PC-3 (cell line): ENCODE measurements around the gene ZER1. TPM values are rescaled to one million over a fixed set of nuclear protein-coding genes. Genes with fewer than 3 reads are reported as not detected.

Experiments
- ATAC-seq: fragments of 200-7000 bp; cut with Tn5 transposase; 2 replicates; pipeline ENCODE4 v1.9.1; 2020; ENCODE audit warnings: mild to moderate bottlenecking, moderate library complexity
- BruUV-seq: library from RNA; stranded (reverse); fragments of 400-500 nt; replicated peaks from 2 replicates; lab custom pipeline; 2021; lab: Mats Ljungman, UMichigan
- CTCF ChIA-PET: fragments of 300-600 bp; sonication (Branson Sonifier 250); formaldehyde crosslinking; loops from one replicate; lab custom pipeline; 2022; ENCODE audit warnings: antibody characterized with exemption; lab: Charles Lee
- POLR2A ChIA-PET: fragments of 300-600 bp; sonication (Branson Sonifier 250); formaldehyde crosslinking; loops from one replicate; lab custom pipeline; 2022; ENCODE audit warnings: antibody characterized with exemption; ENCODE audit not compliant: unreplicated experiment; lab: Charles Lee
- DNase-seq: peaks from one replicate; pipeline ENCODE4 v3.0.0-alpha.2; 2015
- H2AFZ ChIP-seq: fragments of 300-600 bp; sonication (generic); 2 replicates; pipeline ENCODE4 v1.6.0; 2016; ENCODE audit warnings: antibody characterized with exemption, low read length
- H3F3A ChIP-seq: fragments of 300-600 bp; sonication (generic); one replicate; pipeline ENCODE4 v1.6.0; 2017; ENCODE audit warnings: antibody characterized with exemption, low read length, control low read depth, mild to moderate bottlenecking; ENCODE audit not compliant: unreplicated experiment
- H3K27ac ChIP-seq: fragments of 300-600 bp; sonication (generic); 2 replicates; pipeline ENCODE4 v1.5.1; 2016; ENCODE audit warnings: mild to moderate bottlenecking, low read length
- H3K27me3 ChIP-seq: fragments of 300-600 bp; sonication (generic); 2 replicates; pipeline ENCODE4 v1.6.1; 2016; ENCODE audit warnings: low read length, mixed read lengths
- H3K36me3 ChIP-seq: fragments of 300-600 bp; sonication (generic); 2 replicates; pipeline ENCODE4 v1.6.1; 2016; ENCODE audit warnings: low read depth, mixed run types, low read length, mixed read lengths
- H3K4me1 ChIP-seq: fragments of 300-600 bp; sonication (generic); 2 replicates; pipeline ENCODE4 v1.5.1; 2016; ENCODE audit warnings: low read length; ENCODE audit not compliant: insufficient read depth
- H3K4me2 ChIP-seq: fragments of 300-600 bp; sonication (generic); 2 replicates; pipeline ENCODE4 v1.6.0; 2016; ENCODE audit warnings: low read length
- H3K4me3 ChIP-seq: fragments of 300-600 bp; sonication (generic); 2 replicates; pipeline ENCODE4 v1.5.1; 2016; ENCODE audit warnings: mild to moderate bottlenecking, low read length, mixed read lengths
- H3K79me2 ChIP-seq: fragments of 300-600 bp; sonication (generic); 2 replicates; pipeline ENCODE4 v1.6.1; 2017; ENCODE audit warnings: low read length, mixed read lengths
- H3K9ac ChIP-seq: fragments of 300-600 bp; sonication (generic); 2 replicates; pipeline ENCODE4 v1.6.0; 2016; ENCODE audit warnings: mild to moderate bottlenecking, low read length
- H3K9me2 ChIP-seq: fragments of 300-600 bp; sonication (generic); replicated peaks from 2 replicates; pipeline ENCODE4 v1.6.1; 2016; ENCODE audit warnings: mixed run types, low read length, mixed read lengths
- H3K9me3 ChIP-seq: fragments of 300-600 bp; sonication (generic); 2 replicates; pipeline ENCODE4 v1.6.1; 2016; ENCODE audit warnings: low read length, mixed read lengths
- H4K20me1 ChIP-seq: fragments of 300-600 bp; sonication (generic); 2 replicates; pipeline ENCODE4 v1.6.1; 2016; ENCODE audit warnings: low read length, mixed read lengths
- CTCF ChIP-seq: fragments of 300-600 bp; sonication (generic); conservative IDR thresholded peaks from 2 replicates; pipeline ENCODE4 v1.5.1; 2017; ENCODE audit warnings: antibody characterized with exemption, low read depth, mild to moderate bottlenecking, low read length
- EZH2 ChIP-seq: fragments of 300-600 bp; sonication (generic); IDR thresholded peaks from one replicate; pipeline ENCODE4 v1.6.1; 2017; ENCODE audit warnings: antibody characterized with exemption, mild to moderate bottlenecking, low read length; ENCODE audit not compliant: unreplicated experiment
- EZH2phosphoT487 ChIP-seq: fragments of 300-600 bp; sonication (generic); IDR thresholded peaks from 2 replicates; pipeline ENCODE4 v1.6.1; 2018; ENCODE audit warnings: mild to moderate bottlenecking, antibody characterized with exemption, low read length, borderline replicate concordance
- intact Hi-C: fragments of 100-400 bp; cut with micrococcal nuclease; formaldehyde crosslinking; loops from 2 replicates; pipeline ENCODE4 v1.9.0; 2023
- total RNA-seq: library from RNA; depleted of rRNA; stranded (reverse); fragments of >200 nt; gene quantifications from 2 replicates; pipeline ENCODE4 v1.2.3, GENCODE V29; 2014

The ZER1 gene
- total RNA-seq, 1 experiment from 2014 or later = 20.6 TPM

GRCh38 chr9:128733256-128733655, 38.5 kb downstream of the ZER1 start:
- H3K36me3 ChIP-seq = no peaks in the 10 kb centered on the region
- no peak for TF ChIP-seq EZH2
- no peak for TF ChIP-seq EZH2phosphoT487
- peak; percentile 59 for TF ChIP-seq CTCF
- H3K4me3 ChIP-seq = no peak overlapping the region
- BruUV-seq = no TSS peak
- no peak overlapping the region for H3K27ac ChIP-seq
- peak; percentile 35 for DNase-seq
- H3K4me2 ChIP-seq = no peak overlapping the region
- no peaks in the 10 kb centered on the region for H3K4me1 ChIP-seq
- intact Hi-C loops = no loop called here
- no peak overlapping the region for H3K9ac ChIP-seq
- no peaks in the 10 kb centered on the region for H3F3A ChIP-seq
- H4K20me1 ChIP-seq = no peaks in the 10 kb centered on the region
- no peaks in the 10 kb centered on the region for H3K9me2 ChIP-seq
- CTCF ChIA-PET = interaction anchor here (0.6 to 0.8 kb wide), 3 partner anchors 9 to 98 kb away, joined by 3 to 4 read pairs (median 3); partner anchors contain the start of gene ENDOG
- POLR2A ChIA-PET = no interaction called here
- no peaks in the 10 kb centered on the region for H3K79me2 ChIP-seq
- ATAC-seq = peak; percentile 56
- H2AFZ ChIP-seq = no peak overlapping the region
- H3K9me3 ChIP-seq = no peaks in the 10 kb centered on the region
- H3K27me3 ChIP-seq = no peaks in the 10 kb centered on the region

- intact Hi-C loops = no loop called here
- no TSS peak for BruUV-seq
- POLR2A ChIA-PET = no interaction called here
These were observed 39.2 kb downstream of the ZER1 start for GRCh38 chr9:128732576-128732975.

GRCh38 chr9:128731691-128732090, 40.0 kb downstream of the ZER1 start:
- BruUV-seq = no TSS peak
- H3K9me3 ChIP-seq = no peaks in the 10 kb centered on the region
- H3F3A ChIP-seq = no peaks in the 10 kb centered on the region
- H3K4me1 ChIP-seq = no peaks in the 10 kb centered on the region
- intact Hi-C loops = no loop called here
- H3K9me2 ChIP-seq = no peaks in the 10 kb centered on the region
- no peak overlapping the region for H2AFZ ChIP-seq
- POLR2A ChIA-PET = no interaction called here
- DNase-seq = no peak
- no peak for ATAC-seq
- H3K27ac ChIP-seq = no peak overlapping the region
- TF ChIP-seq CTCF (no peak), EZH2phosphoT487 (no peak), EZH2 (no peak)
- no peaks in the 10 kb centered on the region for H3K36me3 ChIP-seq
- H3K9ac ChIP-seq = no peak overlapping the region
- no peaks in the 10 kb centered on the region for H3K27me3 ChIP-seq
- H3K4me3 ChIP-seq = no peak overlapping the region
- CTCF ChIA-PET = no interaction called here
- H4K20me1 ChIP-seq = no peaks in the 10 kb centered on the region
- H3K4me2 ChIP-seq = no peak overlapping the region
- H3K79me2 ChIP-seq = no peaks in the 10 kb centered on the region

More at GRCh38 chr9:128732576-128732975, 39.2 kb downstream of the ZER1 start:
- no peaks in the 10 kb centered on the region for H3K36me3 ChIP-seq
- no peaks in the 10 kb centered on the region for H3K27me3 ChIP-seq
- H3K9me2 ChIP-seq = no peaks in the 10 kb centered on the region
- no peak overlapping the region for H3K27ac ChIP-seq
- CTCF ChIA-PET = no interaction called here
- H3F3A ChIP-seq = no peaks in the 10 kb centered on the region
- H3K4me3 ChIP-seq = no peak overlapping the region
- no peaks in the 10 kb centered on the region for H3K9me3 ChIP-seq
- H3K4me2 ChIP-seq = no peak overlapping the region
- H3K9ac ChIP-seq = no peak overlapping the region
- DNase-seq (no peak), ATAC-seq (no peak)
- H3K4me1 ChIP-seq = no peaks in the 10 kb centered on the region
- no peak for TF ChIP-seq CTCF
- no peaks in the 10 kb centered on the region for H3K79me2 ChIP-seq
- H4K20me1 ChIP-seq = no peaks in the 10 kb centered on the region
- no peak overlapping the region for H2AFZ ChIP-seq
